Measurements from ENCODE around the gene UROS. TPM values are rescaled to one million over a fixed set of nuclear protein-coding genes. Genes with fewer than 3 reads are reported as not detected.

The UROS gene
- total RNA-seq: 10 to 100 TPM; 22.7 to 48.2 (median 27.3) TPM

GRCh38 chr10:125822878-125823662 is at the start of gene UROS, which contains the start of gene BCCIP:
UROS (minus strand) TSS chr10:125823258; CDS start chr10:125816499, 6,759 bp downstream.
BCCIP (plus strand) TSS chr10:125823546; CDS start chr10:125823558, 12 bp downstream.
- peak; percentile 94 to 96 for DNase-seq (ENCODE audit: low spot score in 2 of 2)
- Histone ChIP-seq H3K27ac (peak within 1 kb of the TSS; percentile 88), H3K36me3 (peaks cover 3% of the 10 kb centered on the region), H3K9me3 (no peaks in the 10 kb centered on the region), H3K4me1 (peaks cover 37% of the 10 kb centered on the region), H3K27me3 (no peaks in the 10 kb centered on the region), H3K4me3 (peak within 1 kb of the TSS; percentile 76)
- TF ChIP-seq POLR2A (IDR thresholded peaks at IDR 0.05): peak; percentile 7 to 55
- TF ChIP-seq EP300 (IDR thresholded peaks at IDR 0.05): no peak
- TF ChIP-seq CTCF (IDR thresholded peaks at IDR 0.05): no peak
- peak; percentile 57 to 98 (median 58) for TF ChIP-seq POLR2AphosphoS5 (IDR thresholded peaks at IDR 0.05)
- WGBS: under 1% methylated on average over 45 of the region's 74 CpGs

DNA sequence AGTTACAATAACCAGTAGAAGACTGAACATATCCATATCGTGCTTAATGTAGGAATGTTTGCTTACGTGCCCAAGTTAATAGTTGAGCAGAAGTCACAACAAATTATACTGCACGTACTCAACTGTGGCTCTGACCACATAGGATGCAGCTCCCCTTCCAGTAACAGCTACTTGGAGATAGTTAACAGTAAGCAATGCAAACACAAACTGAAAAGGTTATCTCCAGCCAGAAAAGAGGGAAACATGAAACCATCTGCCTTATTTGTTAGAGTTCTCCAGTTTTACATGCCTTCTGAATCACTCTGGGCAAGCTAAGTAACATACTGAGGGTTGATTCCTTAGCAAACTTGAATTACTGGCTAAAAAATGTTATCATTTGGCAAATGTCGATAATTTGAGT is 48.3 kb upstream of the UROS start:
- 93% methylated on average over 4 of the region's 4 CpGs for WGBS
- DNase-seq (ENCODE audit: low spot score in 2 of 2): no peak
- H3K4me3 ChIP-seq: no peak overlapping the region
- peaks cover 1% of the 10 kb centered on the region for H3K9me3 ChIP-seq
- H3K27ac ChIP-seq: no peak overlapping the region
- peaks cover 10% of the 10 kb centered on the region for H3K36me3 ChIP-seq
- H3K4me1 ChIP-seq: no peaks in the 10 kb centered on the region
- no peak for TF ChIP-seq EP300 (IDR thresholded peaks at IDR 0.05)
- no peak for TF ChIP-seq CTCF (IDR thresholded peaks at IDR 0.05)
- TF ChIP-seq POLR2AphosphoS5 (IDR thresholded peaks at IDR 0.05): no peak
- TF ChIP-seq POLR2A (IDR thresholded peaks at IDR 0.05): no peak
- H3K27me3 ChIP-seq: no peaks in the 10 kb centered on the region

- no peaks in the 10 kb centered on the region for H3K27me3 ChIP-seq
- H3K4me1 ChIP-seq: no peaks in the 10 kb centered on the region
- no peaks in the 10 kb centered on the region for H3K9me3 ChIP-seq
- no peak overlapping the region for H3K4me3 ChIP-seq
- H3K27ac ChIP-seq: no peak overlapping the region
- H3K36me3 ChIP-seq: peaks cover 17% of the 10 kb centered on the region
- no peak for TF ChIP-seq POLR2A (IDR thresholded peaks at IDR 0.05)
- TF ChIP-seq CTCF (IDR thresholded peaks at IDR 0.05): peak; percentile 53 to 74
- 55% methylated on average over 7 of the region's 7 CpGs for WGBS
- no peak for DNase-seq (ENCODE audit: low spot score in 2 of 2)
These were observed 45.4 kb upstream of the UROS start for GRCh38 chr10:125868372-125868975.

GRCh38 chr10:125866421-125867029 is 43.5 kb upstream of the UROS start:
- H3K4me1 ChIP-seq: no peaks in the 10 kb centered on the region
- no peak for DNase-seq (ENCODE audit: low spot score in 2 of 2)
- WGBS: 82% methylated on average over 7 of the region's 7 CpGs
- no peaks in the 10 kb centered on the region for H3K9me3 ChIP-seq
- TF ChIP-seq POLR2AphosphoS5 (IDR thresholded peaks at IDR 0.05) (peak in 1 of 3 donors; percentile 34), EP300 (IDR thresholded peaks at IDR 0.05) (no peak)
- H3K36me3 ChIP-seq: peaks cover 17% of the 10 kb centered on the region
- H3K27me3 ChIP-seq: no peaks in the 10 kb centered on the region
- no peak overlapping the region for H3K4me3 ChIP-seq
- H3K27ac ChIP-seq: no peak overlapping the region

DNA sequence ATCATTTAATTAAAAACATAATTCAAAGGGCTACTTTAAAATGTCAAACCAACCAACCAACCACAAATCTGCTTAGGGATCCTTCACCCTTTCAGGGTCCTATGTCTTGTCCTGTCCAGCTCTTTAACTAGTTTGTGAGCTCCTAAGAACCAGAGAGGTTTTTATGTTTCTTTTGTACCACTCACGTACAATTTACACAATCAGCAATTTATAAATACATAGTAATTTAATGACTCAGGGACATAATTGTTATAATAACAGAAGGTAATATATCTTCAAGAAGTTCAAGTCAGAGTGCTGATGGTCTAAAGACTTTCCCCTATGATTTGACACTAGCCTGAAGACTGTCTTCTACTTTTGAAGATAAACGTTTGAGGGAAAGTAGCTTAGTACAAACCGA is 42.1 kb upstream of the UROS start:
- 84% methylated on average over 3 of the region's 3 CpGs for WGBS
- Histone ChIP-seq H3K4me1 (no peaks in the 10 kb centered on the region), H3K36me3 (peaks cover 17% of the 10 kb centered on the region), H3K9me3 (no peaks in the 10 kb centered on the region), H3K4me3 (no peak overlapping the region), H3K27me3 (no peaks in the 10 kb centered on the region), H3K27ac (no peak overlapping the region)
- no peak for DNase-seq (ENCODE audit: low spot score in 2 of 2)
- no peak for TF ChIP-seq POLR2A (IDR thresholded peaks at IDR 0.05)
- no peak for TF ChIP-seq CTCF (IDR thresholded peaks at IDR 0.05)
- TF ChIP-seq EP300 (IDR thresholded peaks at IDR 0.05): no peak
- TF ChIP-seq POLR2AphosphoS5 (IDR thresholded peaks at IDR 0.05): no peak

Data from suprapubic skin (tissue), 4 donors.